Suprapubic skin (tissue), 4 donors: ENCODE results near the gene CXCL8.

Experiments used
- EP300 ChIP-seq: sonication (generic); formaldehyde crosslinking; IDR thresholded peaks from one replicate; pipeline ENCODE4 v1.6.1; 2017; ENCODE audit warnings: antibody characterized with exemption
- POLR2A ChIP-seq, 2 donors: fragments of 450-650 bp; IDR thresholded peaks; one replicate each; pipeline ENCODE4 v1.6.1; 2017; ENCODE audit warnings: antibody characterized with exemption in 2 of 2, mild to moderate bottlenecking in 2 of 2, moderate library complexity in 2 of 2
- POLR2AphosphoS5 ChIP-seq, 3 donors: sonication (generic); formaldehyde crosslinking; IDR thresholded peaks; one replicate each; pipeline ENCODE4 v1.6.1; 2017; ENCODE audit warnings: antibody characterized with exemption in 3 of 3
- TF ChIP-seq, protein P1 (sequence below), 2 donors: fragments of 200-600 bp in 1 of 2; fragments of 450-650 bp in 1 of 2; sonication (generic) in 1 of 2; IDR thresholded peaks; one replicate each; pipeline ENCODE4 v1.5.1; 2016 to 2019; ENCODE audit warnings: antibody characterized with exemption in 2 of 2, mild to moderate bottlenecking in 1 of 2, moderate library complexity in 1 of 2

DNA sequence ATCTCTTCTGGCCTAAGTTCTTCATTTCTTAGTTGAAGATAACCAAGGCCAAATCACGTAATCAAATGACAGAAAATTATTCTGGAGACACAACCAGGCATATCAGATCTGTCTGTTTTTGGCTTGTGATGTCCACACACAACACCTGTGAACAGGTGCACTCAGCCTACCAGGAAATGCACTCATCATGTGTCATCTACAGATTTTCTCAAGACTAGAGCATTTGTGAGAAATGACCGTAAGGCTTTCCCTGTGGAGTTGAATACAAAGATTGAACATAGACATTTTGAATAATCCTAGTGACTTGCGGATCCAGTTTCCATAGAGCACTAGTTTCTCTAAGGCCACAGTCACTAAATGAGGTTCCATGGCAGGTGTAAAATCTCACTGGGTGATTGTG is 26.7 kb upstream of the CXCL8 start:
- TF ChIP-seq, protein P1, sequence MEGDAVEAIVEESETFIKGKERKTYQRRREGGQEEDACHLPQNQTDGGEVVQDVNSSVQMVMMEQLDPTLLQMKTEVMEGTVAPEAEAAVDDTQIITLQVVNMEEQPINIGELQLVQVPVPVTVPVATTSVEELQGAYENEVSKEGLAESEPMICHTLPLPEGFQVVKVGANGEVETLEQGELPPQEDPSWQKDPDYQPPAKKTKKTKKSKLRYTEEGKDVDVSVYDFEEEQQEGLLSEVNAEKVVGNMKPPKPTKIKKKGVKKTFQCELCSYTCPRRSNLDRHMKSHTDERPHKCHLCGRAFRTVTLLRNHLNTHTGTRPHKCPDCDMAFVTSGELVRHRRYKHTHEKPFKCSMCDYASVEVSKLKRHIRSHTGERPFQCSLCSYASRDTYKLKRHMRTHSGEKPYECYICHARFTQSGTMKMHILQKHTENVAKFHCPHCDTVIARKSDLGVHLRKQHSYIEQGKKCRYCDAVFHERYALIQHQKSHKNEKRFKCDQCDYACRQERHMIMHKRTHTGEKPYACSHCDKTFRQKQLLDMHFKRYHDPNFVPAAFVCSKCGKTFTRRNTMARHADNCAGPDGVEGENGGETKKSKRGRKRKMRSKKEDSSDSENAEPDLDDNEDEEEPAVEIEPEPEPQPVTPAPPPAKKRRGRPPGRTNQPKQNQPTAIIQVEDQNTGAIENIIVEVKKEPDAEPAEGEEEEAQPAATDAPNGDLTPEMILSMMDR (IDR thresholded peaks at IDR 0.05): no peak
- TF ChIP-seq POLR2AphosphoS5 (IDR thresholded peaks at IDR 0.05): no peak
- TF ChIP-seq POLR2A (IDR thresholded peaks at IDR 0.05): no peak
- no peak for TF ChIP-seq EP300
